GM19452 (cell line): ENCODE results near the gene CAMSAP2.
"Not testable (repeated sequence)": the region's sequence is repeated elsewhere in the genome, so short reads cannot be mapped to it uniquely, and the experiment has no call there.

ENCODE experiments used
- ATAC-seq: cut with Tn5 transposase; IDR thresholded peaks from one replicate; pipeline ENCODE4 v1.9.1; 2021; ENCODE audit not compliant: unreplicated experiment

The CAMSAP2 gene

GRCh38 chr1:200780545-200781369 is 42.1 kb downstream of the CAMSAP2 start:
- no peak for ATAC-seq

- no peak for ATAC-seq
Observed at GRCh38 chr1:200783926-200784325, 45.2 kb downstream of the CAMSAP2 start.

- no peak for ATAC-seq
Observed at GRCh38 chr1:200784576-200784975, 45.9 kb downstream of the CAMSAP2 start.

- no peak for ATAC-seq
Observed at GRCh38 chr1:200786788-200787187, 48.1 kb downstream of the CAMSAP2 start.

GRCh38 chr1:200787896-200788387 is 49.2 kb downstream of the CAMSAP2 start:
- ATAC-seq: no peak

- ATAC-seq: not testable (repeated sequence)
Observed at GRCh38 chr1:200791012-200791411, 52.3 kb downstream of the CAMSAP2 start.

GRCh38 chr1:200793677-200794076 is 55.0 kb downstream of the CAMSAP2 start:
- no peak for ATAC-seq

- ATAC-seq: no peak
Observed at GRCh38 chr1:200794506-200795065, 55.9 kb downstream of the CAMSAP2 start.

- ATAC-seq: no peak
Observed at GRCh38 chr1:200795156-200795555, 56.5 kb downstream of the CAMSAP2 start.

GRCh38 chr1:200802042-200802441 is 63.3 kb downstream of the CAMSAP2 start:
- ATAC-seq: no peak

GRCh38 chr1:200802865-200803512 is 64.3 kb downstream of the CAMSAP2 start:
- ATAC-seq: peak; percentile 66

- no peak for ATAC-seq
Observed at GRCh38 chr1:200805719-200806118, 67.0 kb downstream of the CAMSAP2 start.

- no peak for ATAC-seq
Observed at GRCh38 chr1:200808846-200809245, 70.2 kb downstream of the CAMSAP2 start.

- no peak for ATAC-seq
Observed at GRCh38 chr1:200811704-200812103, 73.0 kb downstream of the CAMSAP2 start.

GRCh38 chr1:200816624-200817224 is 78.0 kb downstream of the CAMSAP2 start:
- not testable (repeated sequence) for ATAC-seq

- no peak for ATAC-seq
Observed at GRCh38 chr1:200818248-200818647, 79.6 kb downstream of the CAMSAP2 start.

GRCh38 chr1:200819726-200820125 is 81.0 kb downstream of the CAMSAP2 start:
- no peak for ATAC-seq

- no peak for ATAC-seq
Observed at GRCh38 chr1:200831091-200831490, 92.4 kb downstream of the CAMSAP2 start.

GRCh38 chr1:200834383-200834782 is 95.7 kb downstream of the CAMSAP2 start:
- no peak for ATAC-seq

- ATAC-seq: no peak
Observed at GRCh38 chr1:200836213-200836612, 97.5 kb downstream of the CAMSAP2 start.

- no peak for ATAC-seq
Observed at GRCh38 chr1:200837931-200838571, 99.4 kb downstream of the CAMSAP2 start.
